ENCODE results near the gene SNX24. TPM values are rescaled to one million over a fixed set of nuclear protein-coding genes. Genes with fewer than 3 reads are reported as not detected.

Gene SNX24
- total and polyA plus RNA-seq, 4 donors: 6.3 to 10.1 (median 9.1) TPM

DNA sequence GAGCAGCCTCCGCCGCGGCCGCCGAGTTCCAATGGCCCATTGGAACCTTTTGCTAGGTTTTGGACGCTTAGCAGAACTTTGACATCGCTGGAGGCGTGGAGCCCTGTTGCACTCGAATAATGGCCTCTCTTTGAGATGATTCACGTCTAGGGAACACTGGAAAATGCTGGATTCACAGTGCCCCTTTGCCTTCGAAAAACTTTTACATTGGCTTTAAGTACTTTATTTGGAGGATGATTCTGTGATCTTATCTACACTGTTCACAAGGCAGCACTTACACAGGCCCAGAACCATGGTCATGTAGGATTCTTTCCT lies 191.6 kb downstream of the SNX24 start:
- no peaks in the 10 kb centered on the region for H3K36me3 ChIP-seq (ENCODE audit: control insufficient read depth in 4 of 4, insufficient read depth in 3 of 4, low read depth in 1 of 4, low read length in 3 of 4)
- DNase-seq (ENCODE audit: low spot score): no peak
- H3K27me3 ChIP-seq (ENCODE audit: control insufficient read depth in 4 of 4, insufficient read depth in 4 of 4, low read length in 3 of 4): no peaks in the 10 kb centered on the region
- peaks cover 1 to 15% (median 5%) of the 10 kb centered on the region in 4 donors for H3K4me1 ChIP-seq (ENCODE audit: control insufficient read depth in 4 of 4, insufficient read depth in 4 of 4, low read length in 3 of 4)
- H3K9ac ChIP-seq (ENCODE audit: low read depth in 1 of 2, low read length in 2 of 2): peak overlapping the region; percentile 56 to 75
- peak overlapping the region; percentile 94 for H3K27ac ChIP-seq (ENCODE audit: low read depth in 1 of 2, low read length in 2 of 2)
- H3K9me3 ChIP-seq (ENCODE audit: control insufficient read depth in 4 of 4, low read length in 3 of 4): no peaks in the 10 kb centered on the region
- whole genome bisulfite sequencing: 1% methylated on average over 11 of the region's 11 CpGs
- peak overlapping the region; percentile 79 to 95 (median 85) for H3K4me3 ChIP-seq (ENCODE audit: low read depth in 1 of 3, low read length in 3 of 3)
- TF ChIP-seq YY1 (IDR thresholded peaks at IDR 0.05) (peak; percentile 84), RAD21 (IDR thresholded peaks at IDR 0.05) (no peak), HNF4G (IDR thresholded peaks at IDR 0.05) (no peak)

DNA sequence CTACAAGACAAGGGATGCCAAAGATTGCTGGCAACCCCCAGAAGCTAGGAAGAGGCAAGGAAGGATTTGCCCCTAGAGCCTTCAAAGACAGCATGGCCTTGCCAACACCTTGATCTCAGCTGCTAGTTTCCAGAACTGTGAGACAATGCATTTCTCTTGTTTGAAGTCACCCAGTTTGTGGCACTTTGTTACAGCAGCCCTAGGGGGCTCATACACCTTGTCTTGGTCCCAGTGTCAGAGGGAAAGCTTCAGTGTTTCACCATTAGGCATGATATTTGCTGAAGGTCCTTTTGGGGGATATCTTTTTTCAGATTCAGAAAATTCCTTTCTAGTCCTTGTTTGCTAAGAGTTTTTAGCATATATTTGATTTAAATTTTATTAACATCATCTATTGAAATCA lies 194.3 kb downstream of the SNX24 start:
- Histone ChIP-seq H3K4me3 (ENCODE audit: low read depth in 1 of 3, low read length in 3 of 3) (no peak overlapping the region), H3K4me1 (ENCODE audit: control insufficient read depth in 4 of 4, insufficient read depth in 4 of 4, low read length in 3 of 4) (peaks cover 0 to 15% (median 5%) of the 10 kb centered on the region in 4 donors), H3K27ac (ENCODE audit: low read depth in 1 of 2, low read length in 2 of 2) (no peak overlapping the region), H3K36me3 (ENCODE audit: control insufficient read depth in 4 of 4, insufficient read depth in 3 of 4, low read depth in 1 of 4, low read length in 3 of 4) (no peaks in the 10 kb centered on the region), H3K9me3 (ENCODE audit: control insufficient read depth in 4 of 4, low read length in 3 of 4) (no peaks in the 10 kb centered on the region), H3K27me3 (ENCODE audit: control insufficient read depth in 4 of 4, insufficient read depth in 4 of 4, low read length in 3 of 4) (no peaks in the 10 kb centered on the region), H3K9ac (ENCODE audit: low read depth in 1 of 2, low read length in 2 of 2) (no peak overlapping the region)
- DNase-seq (ENCODE audit: low spot score): no peak
- TF ChIP-seq JUND (IDR thresholded peaks at IDR 0.05) (no peak), FOXA1 (IDR thresholded peaks at IDR 0.05) (no peak), EGR1 (IDR thresholded peaks at IDR 0.05; ENCODE audit: low read depth in 2 of 2) (no peak), HNF4A (conservative IDR thresholded peaks at IDR 0.05) (no peak), TAF1 (conservative IDR thresholded peaks at IDR 0.05) (no peak), YY1 (IDR thresholded peaks at IDR 0.05) (no peak), FOXA2 (IDR thresholded peaks at IDR 0.05) (no peak)
- TF ChIP-seq, protein P1, sequence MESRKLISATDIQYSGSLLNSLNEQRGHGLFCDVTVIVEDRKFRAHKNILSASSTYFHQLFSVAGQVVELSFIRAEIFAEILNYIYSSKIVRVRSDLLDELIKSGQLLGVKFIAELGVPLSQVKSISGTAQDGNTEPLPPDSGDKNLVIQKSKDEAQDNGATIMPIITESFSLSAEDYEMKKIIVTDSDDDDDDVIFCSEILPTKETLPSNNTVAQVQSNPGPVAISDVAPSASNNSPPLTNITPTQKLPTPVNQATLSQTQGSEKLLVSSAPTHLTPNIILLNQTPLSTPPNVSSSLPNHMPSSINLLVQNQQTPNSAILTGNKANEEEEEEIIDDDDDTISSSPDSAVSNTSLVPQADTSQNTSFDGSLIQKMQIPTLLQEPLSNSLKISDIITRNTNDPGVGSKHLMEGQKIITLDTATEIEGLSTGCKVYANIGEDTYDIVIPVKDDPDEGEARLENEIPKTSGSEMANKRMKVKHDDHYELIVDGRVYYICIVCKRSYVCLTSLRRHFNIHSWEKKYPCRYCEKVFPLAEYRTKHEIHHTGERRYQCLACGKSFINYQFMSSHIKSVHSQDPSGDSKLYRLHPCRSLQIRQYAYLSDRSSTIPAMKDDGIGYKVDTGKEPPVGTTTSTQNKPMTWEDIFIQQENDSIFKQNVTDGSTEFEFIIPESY (IDR thresholded peaks at IDR 0.05): no peak
- TF ChIP-seq, protein P2, sequence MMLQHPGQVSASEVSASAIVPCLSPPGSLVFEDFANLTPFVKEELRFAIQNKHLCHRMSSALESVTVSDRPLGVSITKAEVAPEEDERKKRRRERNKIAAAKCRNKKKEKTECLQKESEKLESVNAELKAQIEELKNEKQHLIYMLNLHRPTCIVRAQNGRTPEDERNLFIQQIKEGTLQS (IDR thresholded peaks at IDR 0.05): no peak
- TF ChIP-seq, protein P3, sequence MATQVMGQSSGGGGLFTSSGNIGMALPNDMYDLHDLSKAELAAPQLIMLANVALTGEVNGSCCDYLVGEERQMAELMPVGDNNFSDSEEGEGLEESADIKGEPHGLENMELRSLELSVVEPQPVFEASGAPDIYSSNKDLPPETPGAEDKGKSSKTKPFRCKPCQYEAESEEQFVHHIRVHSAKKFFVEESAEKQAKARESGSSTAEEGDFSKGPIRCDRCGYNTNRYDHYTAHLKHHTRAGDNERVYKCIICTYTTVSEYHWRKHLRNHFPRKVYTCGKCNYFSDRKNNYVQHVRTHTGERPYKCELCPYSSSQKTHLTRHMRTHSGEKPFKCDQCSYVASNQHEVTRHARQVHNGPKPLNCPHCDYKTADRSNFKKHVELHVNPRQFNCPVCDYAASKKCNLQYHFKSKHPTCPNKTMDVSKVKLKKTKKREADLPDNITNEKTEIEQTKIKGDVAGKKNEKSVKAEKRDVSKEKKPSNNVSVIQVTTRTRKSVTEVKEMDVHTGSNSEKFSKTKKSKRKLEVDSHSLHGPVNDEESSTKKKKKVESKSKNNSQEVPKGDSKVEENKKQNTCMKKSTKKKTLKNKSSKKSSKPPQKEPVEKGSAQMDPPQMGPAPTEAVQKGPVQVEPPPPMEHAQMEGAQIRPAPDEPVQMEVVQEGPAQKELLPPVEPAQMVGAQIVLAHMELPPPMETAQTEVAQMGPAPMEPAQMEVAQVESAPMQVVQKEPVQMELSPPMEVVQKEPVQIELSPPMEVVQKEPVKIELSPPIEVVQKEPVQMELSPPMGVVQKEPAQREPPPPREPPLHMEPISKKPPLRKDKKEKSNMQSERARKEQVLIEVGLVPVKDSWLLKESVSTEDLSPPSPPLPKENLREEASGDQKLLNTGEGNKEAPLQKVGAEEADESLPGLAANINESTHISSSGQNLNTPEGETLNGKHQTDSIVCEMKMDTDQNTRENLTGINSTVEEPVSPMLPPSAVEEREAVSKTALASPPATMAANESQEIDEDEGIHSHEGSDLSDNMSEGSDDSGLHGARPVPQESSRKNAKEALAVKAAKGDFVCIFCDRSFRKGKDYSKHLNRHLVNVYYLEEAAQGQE (IDR thresholded peaks at IDR 0.05): no peak
- TF ChIP-seq, protein P4, sequence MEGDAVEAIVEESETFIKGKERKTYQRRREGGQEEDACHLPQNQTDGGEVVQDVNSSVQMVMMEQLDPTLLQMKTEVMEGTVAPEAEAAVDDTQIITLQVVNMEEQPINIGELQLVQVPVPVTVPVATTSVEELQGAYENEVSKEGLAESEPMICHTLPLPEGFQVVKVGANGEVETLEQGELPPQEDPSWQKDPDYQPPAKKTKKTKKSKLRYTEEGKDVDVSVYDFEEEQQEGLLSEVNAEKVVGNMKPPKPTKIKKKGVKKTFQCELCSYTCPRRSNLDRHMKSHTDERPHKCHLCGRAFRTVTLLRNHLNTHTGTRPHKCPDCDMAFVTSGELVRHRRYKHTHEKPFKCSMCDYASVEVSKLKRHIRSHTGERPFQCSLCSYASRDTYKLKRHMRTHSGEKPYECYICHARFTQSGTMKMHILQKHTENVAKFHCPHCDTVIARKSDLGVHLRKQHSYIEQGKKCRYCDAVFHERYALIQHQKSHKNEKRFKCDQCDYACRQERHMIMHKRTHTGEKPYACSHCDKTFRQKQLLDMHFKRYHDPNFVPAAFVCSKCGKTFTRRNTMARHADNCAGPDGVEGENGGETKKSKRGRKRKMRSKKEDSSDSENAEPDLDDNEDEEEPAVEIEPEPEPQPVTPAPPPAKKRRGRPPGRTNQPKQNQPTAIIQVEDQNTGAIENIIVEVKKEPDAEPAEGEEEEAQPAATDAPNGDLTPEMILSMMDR (IDR thresholded peaks at IDR 0.05; ENCODE audit: low read depth, low read length, missing input control): no peak
